A673 (cell line): ENCODE measurements around the gene JAKMIP1.

Experiments
- CTCF ChIP-seq: fragments of 300-800, 200-600 bp; sonication (generic); conservative IDR thresholded peaks from 2 replicates; pipeline ENCODE4 v1.5.1; 2017; ENCODE audit warnings: low read depth, mild to moderate bottlenecking, antibody characterized with exemption, low read length, moderate library complexity, mixed read lengths
- EZH2 ChIP-seq: fragments of 200-600 bp; sonication (generic); IDR thresholded peaks from 2 replicates; pipeline ENCODE4 v1.6.1; 2017; ENCODE audit warnings: borderline replicate concordance, low read depth, mild to moderate bottlenecking, mixed read lengths, antibody characterized with exemption, low read length; ENCODE audit not compliant: poor library complexity, severe bottlenecking

- TF ChIP-seq CTCF (no peak), EZH2 (no peak)
Measured at GRCh38 chr4:6235901-6236640, 35.7 kb upstream of the JAKMIP1 start.
